ENCODE results near the gene AATK.
A peak's percentile ranks its signal among the peaks of the same experiment; 100 is the strongest.
"Not testable (repeated sequence)": the region's sequence is repeated elsewhere in the genome, so short reads cannot be mapped to it uniquely, and the experiment has no call there.

The AATK gene

DNA sequence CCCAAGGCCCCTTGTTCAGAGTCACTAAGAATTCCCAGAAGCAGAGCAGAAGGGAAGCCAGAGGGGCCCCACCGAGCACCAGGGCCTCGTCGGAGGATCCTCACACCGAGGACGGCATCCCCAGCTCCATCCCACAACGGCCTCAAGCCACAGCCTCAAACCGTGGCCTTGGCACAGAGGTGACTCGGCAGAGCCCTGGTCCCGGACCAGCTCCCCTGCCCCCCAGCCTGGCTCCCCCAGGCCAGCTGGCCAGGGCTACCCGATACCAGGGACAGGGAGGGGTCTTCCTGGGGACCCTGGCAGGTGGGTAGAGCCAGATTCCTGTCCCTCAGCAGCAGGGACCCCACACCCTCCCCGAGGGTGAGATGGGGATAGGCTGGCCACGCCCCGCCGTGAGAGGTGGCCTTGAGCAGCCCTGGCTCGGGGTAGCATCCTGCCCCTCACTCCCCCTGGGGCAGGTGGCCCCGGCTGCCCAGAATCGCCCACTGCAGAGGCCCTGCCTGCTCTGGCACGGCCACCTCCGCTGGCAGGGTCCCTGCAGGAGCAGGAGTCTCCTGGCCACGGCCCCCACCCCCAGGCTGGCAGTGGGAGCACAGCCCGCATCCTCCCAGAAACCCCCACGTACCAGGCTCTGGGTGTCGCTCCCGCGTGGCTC, 6.3 kb downstream of the AATK start:
- no peak for DNase-seq

DNA sequence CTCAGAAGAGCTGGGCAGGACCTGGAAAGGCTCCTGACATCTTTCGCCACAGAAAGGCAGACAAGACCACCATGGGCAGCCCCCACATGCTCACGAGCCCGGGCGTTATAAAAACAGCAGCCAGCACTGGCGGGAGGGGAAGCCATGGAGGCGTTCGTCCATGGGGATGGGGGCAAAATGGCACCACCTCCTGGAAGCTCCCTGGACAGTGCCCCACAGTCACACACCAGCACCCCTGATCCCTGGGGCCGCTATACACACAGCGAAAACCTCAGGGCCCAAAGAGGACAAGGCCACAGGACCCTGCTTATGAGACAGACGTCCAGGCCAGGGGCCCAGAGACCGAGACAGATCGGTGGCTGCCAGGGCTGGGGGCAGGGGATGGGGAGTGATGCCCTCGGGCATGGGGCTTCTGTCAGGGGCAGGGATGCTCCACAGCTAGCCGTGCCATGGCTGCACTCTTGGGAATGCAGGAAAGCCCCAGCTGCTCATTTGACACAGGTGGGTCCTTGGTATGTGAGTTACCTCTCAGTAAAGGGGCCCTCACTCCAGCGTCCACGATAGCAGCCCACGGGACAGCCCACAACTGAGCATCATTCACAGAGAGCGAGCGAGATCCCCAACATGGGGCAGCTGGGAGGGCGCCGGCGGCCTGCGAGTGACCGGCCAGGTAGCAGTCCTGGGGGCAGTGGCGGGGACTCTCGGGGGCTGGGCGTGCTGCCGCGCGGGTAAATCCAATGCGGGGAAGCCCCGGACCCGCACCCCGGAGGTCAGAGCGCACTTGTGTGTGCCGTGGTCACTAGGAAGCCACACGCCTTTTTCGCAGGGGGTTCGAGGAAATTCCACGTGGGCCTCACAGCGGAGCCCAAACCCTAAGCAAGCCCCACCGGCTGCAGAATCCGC, 7.1 kb downstream of the AATK start:
- no peak for DNase-seq

GRCh38 chr17:81157848-81158687, 8.0 kb downstream of the AATK start:
- no peak for DNase-seq

GRCh38 chr17:81156866-81157805, 8.9 kb downstream of the AATK start:
- no peak for DNase-seq

DNA sequence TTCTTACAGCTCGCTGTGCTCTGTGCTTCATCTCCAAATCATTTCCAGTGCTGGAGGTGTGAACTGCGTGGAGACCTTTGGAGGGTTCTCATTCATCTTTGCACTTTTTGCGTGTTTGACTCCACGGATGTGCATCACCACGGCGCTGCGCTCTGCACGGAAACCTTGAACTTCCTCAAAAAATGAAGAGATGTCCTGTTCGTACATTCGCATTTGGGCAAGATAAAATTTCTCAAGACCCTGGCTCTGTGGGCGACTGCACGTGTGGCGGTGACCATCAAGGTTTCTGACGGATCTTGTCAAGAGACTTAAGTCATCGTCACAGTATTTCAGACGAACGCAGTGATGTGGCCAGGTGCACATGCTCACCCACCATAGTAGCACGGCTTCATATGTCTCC, 11.1 kb downstream of the AATK start:
- DNase-seq = no peak

- DNase-seq = not testable (repeated sequence)
Measured at GRCh38 chr17:81154016-81154415, 12.0 kb downstream of the AATK start.

DNA sequence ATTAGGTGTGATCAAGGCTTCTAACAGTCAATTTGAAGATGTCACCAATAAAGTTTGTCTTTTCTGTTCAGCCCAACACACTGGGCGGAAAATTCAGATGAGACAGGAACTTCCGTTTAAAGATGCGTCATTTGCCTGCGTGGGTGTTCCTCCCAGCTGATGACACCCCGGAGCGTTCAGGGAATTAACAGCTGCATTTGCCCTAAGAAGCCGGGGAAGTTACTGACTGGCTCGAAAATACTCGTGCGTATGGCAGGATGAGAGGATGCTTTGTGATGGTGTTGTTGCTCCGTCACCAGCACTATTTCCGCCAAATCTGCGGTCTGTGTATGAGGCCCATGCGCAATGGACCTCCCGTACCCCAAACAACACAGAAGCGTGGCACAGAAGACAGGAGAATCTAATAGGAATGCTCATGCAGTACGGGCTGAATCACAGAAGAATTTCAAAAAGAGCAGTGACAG, 12.6 kb downstream of the AATK start:
- DNase-seq = no peak

- no peak for DNase-seq
Measured at GRCh38 chr17:81152288-81152828, 13.7 kb downstream of the AATK start.

DNA sequence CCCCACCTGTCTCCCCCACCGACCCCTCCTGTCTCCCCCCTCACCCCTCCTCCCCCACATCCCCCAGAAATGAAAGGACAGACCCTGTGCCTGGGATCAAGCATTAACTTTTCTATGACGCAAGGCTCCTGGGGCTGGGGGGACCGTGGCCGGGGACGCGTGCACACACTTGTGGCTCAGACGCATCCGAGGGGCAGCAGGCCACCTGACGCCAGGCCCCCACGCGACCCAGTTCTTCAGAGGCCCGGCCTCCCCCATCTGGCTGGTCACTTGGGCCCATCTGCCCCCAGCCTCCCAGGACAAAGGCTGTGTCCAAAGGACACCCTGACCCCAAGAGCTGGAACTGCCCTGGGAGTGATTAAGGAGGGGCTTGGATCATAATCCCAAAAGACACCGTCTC, 14.7 kb downstream of the AATK start:
- no peak for DNase-seq

GRCh38 chr17:81150377-81151077, 15.5 kb downstream of the AATK start:
- DNase-seq = no peak

DNA sequence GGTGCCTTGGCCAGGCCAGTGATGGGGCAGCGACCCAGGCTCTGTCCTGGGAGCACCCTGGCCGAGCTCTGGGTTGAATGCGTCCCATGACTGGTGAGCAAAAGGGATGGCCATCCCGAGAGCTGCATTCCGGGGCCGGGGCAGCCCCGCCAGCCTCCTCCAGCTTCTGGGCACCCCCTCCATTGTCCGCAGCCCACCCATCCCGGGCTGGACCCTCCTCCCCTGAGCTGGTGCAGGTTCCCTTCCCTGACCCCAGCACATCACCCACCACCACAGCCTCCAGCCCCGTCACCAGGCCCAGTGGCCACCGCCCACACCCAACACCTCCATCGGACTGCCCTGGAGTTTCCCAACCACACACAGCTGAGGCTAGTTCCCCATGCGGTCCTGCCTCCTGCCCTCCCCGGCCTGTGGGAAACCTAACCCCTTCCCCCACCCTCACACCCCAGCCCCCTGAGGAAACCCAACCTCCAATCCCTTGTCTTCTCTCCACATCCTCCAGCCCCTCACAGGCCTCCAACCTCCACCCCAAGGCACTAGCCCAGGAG, 17.0 kb downstream of the AATK start:
- DNase-seq = no peak

- no peak for DNase-seq
Measured at GRCh38 chr17:81148571-81148970, 17.4 kb downstream of the AATK start.

- no peak for DNase-seq
Measured at GRCh38 chr17:81147701-81148100, 18.3 kb downstream of the AATK start.

- DNase-seq = not testable (repeated sequence)
Measured at GRCh38 chr17:81146208-81146607, 19.8 kb downstream of the AATK start.

DNA sequence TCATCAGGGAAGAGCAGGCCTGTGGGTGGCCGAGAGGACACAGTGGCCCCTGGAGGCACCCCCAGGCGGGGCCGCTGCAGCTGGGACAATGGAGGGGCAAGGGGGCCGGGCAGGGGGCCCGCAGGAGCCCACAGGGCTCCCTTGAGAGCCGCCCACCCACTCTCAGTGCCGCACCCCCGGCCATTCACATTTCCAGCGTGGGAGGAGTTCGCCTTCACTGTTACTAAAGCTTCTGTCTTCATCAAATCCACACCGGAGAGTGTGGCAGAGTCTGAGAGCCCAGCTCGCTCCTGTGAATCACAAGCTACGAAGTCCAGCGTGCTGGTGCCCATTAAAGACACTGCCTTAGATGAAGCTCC, 21.6 kb downstream of the AATK start:
- DNase-seq = no peak

GRCh38 chr17:81143717-81144422, 22.2 kb downstream of the AATK start:
- no peak for DNase-seq

- DNase-seq = no peak
Measured at GRCh38 chr17:81143200-81143527, 22.9 kb downstream of the AATK start.

DNA sequence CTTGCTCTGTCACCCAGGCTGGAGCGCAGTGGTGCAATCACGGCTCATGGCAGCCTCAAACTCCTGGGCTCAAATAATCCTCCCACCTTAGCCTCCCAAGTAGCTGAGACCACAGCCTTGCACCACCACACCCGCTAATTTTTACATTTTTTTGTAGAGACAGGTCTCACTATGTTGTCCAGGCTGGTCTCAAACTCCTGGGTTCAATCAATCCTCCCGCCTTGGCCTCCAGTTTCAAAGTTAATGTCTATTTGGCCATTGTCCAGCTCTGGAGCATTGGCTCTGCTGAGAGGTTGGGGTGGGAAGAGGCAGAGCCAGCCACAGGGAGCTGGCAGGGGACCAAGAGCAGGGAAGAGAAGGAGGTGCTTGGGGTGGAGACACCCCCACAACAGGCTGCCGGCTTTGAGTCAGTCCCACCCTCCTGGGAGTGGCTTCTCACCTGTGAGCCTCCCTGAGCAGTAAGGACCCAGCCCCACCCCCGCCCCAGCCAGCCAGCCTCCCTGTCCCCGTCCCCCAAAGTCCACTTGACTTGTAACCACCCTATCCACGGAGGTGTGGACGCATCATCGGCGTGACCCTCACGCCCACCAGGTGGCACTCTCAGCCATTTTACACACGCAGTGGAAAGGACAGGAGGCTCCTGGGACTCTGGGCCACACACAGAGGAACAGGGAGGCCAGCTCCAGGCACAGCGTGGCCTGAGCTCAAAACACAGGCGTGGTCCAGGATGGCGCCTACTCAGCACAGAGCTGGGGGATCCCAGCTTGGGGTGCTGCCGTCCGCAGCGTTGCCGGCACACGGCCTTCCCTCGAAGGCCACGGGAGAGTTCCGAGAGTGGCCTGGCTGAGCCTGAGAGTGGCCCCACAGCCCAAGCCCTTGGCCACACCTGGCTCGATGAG, 23.5 kb downstream of the AATK start:
- DNase-seq = peak in 3 of 4 experiments; percentile 22 to 51 (median 36)

GRCh38 chr17:81140695-81141094, 25.3 kb downstream of the AATK start:
- no peak for DNase-seq

Measured in activated naive CD4-positive, alpha-beta T cell (primary cell).